ENCODE data around the gene CDH26. TPM values are rescaled to one million over a fixed set of nuclear protein-coding genes. Genes with fewer than 3 reads are reported as not detected.
A peak's percentile ranks its signal among the peaks of the same experiment; 100 is the strongest.

CDH26 gene
- polyA plus RNA-seq, 3 donors: 1.3 to 3.0 (median 2.0) TPM

- TF ChIP-seq, protein P1, sequence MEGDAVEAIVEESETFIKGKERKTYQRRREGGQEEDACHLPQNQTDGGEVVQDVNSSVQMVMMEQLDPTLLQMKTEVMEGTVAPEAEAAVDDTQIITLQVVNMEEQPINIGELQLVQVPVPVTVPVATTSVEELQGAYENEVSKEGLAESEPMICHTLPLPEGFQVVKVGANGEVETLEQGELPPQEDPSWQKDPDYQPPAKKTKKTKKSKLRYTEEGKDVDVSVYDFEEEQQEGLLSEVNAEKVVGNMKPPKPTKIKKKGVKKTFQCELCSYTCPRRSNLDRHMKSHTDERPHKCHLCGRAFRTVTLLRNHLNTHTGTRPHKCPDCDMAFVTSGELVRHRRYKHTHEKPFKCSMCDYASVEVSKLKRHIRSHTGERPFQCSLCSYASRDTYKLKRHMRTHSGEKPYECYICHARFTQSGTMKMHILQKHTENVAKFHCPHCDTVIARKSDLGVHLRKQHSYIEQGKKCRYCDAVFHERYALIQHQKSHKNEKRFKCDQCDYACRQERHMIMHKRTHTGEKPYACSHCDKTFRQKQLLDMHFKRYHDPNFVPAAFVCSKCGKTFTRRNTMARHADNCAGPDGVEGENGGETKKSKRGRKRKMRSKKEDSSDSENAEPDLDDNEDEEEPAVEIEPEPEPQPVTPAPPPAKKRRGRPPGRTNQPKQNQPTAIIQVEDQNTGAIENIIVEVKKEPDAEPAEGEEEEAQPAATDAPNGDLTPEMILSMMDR (IDR thresholded peaks at IDR 0.05): no peak
- H3K9me3 Mint-ChIP-seq: peaks cover 0 to 12% (median 4%) of the 10 kb centered on the region in 7 donors
Observed at GRCh38 chr20:59983076-59983475, 24.9 kb downstream of the CDH26 start.

GRCh38 chr20:59984541-59984940, 26.3 kb downstream of the CDH26 start:
- Histone ChIP-seq H3K4me2 (replicated peaks; ENCODE audit: extremely low read depth, low read length, poor library complexity, severe bottlenecking) (peak overlapping the region; percentile 40), H3K27ac (ENCODE audit: low read depth in 1 of 2, low read length in 2 of 2) (peak overlapping the region; percentile 57 to 84), H3K4me1 (ENCODE audit: control insufficient read depth in 1 of 2, insufficient read depth in 2 of 2, low read length in 2 of 2) (peaks cover 31 to 36% of the 10 kb centered on the region in 2 donors), H2AFZ (ENCODE audit: insufficient read depth, low read depth, low read length, poor library complexity, severe bottlenecking) (peak overlapping the region; percentile 86), H3K9ac (ENCODE audit: insufficient read depth, low read length, poor library complexity, severe bottlenecking) (peak overlapping the region; percentile 41), H3K9me3 (replicated peaks in 1 of 2; ENCODE audit: control insufficient read depth in 1 of 2, insufficient read depth in 1 of 2, low read length in 2 of 2) (no peaks in the 10 kb centered on the region), H3K36me3 (replicated peaks in 1 of 2; ENCODE audit: control insufficient read depth in 1 of 2, insufficient read depth in 2 of 2, low read length in 2 of 2) (no peaks in the 10 kb centered on the region), H4K20me1 (ENCODE audit: insufficient read depth, low read length) (no peaks in the 10 kb centered on the region), H3K4me3 (replicated peaks in 1 of 3; ENCODE audit: low read depth in 2 of 3, low read length in 3 of 3) (peak overlapping the region in 1 of 3 experiments; percentile 18), H3K79me2 (ENCODE audit: insufficient read depth, low read length) (no peaks in the 10 kb centered on the region), H3K27me3 (ENCODE audit: control insufficient read depth in 2 of 2, insufficient read depth in 2 of 2, low read length in 2 of 2) (no peaks in the 10 kb centered on the region)
- Mint-ChIP-seq H3K36me3 (peaks cover 9 to 13% of the 10 kb centered on the region in 2 donors), H3K27me3 (ENCODE audit: low read depth in 3 of 3) (peaks cover 0 to 2% (median 0%) of the 10 kb centered on the region in 3 donors), H3K9me3 (peaks cover 0 to 16% (median 4%) of the 10 kb centered on the region in 7 donors), H3K4me3 (no peak overlapping the region), H3K4me1 (peaks cover 35% of the 10 kb centered on the region), H3K27ac (peak overlapping the region; percentile 87 to 98 (median 94))
- intact Hi-C loops (cut with micrococcal nuclease): no loop called here
- DNase-seq: peak; percentile 34 to 74 (median 53)
- no CpG with 5 or more reads among the region's 4 CpGs for WGBS (ENCODE audit: insufficient coverage)
- TF ChIP-seq, protein P1 (IDR thresholded peaks at IDR 0.05): no peak

More at GRCh38 chr20:59983076-59983475, 24.9 kb downstream of the CDH26 start:
- no peak overlapping the region for H3K27ac ChIP-seq (ENCODE audit: low read depth in 1 of 2, low read length in 2 of 2)
- no CpG with 5 or more reads among the region's 9 CpGs for WGBS (ENCODE audit: insufficient coverage)
- H3K4me2 ChIP-seq (replicated peaks; ENCODE audit: extremely low read depth, low read length, poor library complexity, severe bottlenecking): no peak overlapping the region
- H3K9ac ChIP-seq (ENCODE audit: insufficient read depth, low read length, poor library complexity, severe bottlenecking): no peak overlapping the region
- Mint-ChIP-seq H3K4me1 (peaks cover 25% of the 10 kb centered on the region), H3K27ac (no peak overlapping the region), H3K27me3 (ENCODE audit: low read depth in 3 of 3) (peaks cover 0 to 2% (median 0%) of the 10 kb centered on the region in 3 donors), H3K36me3 (peaks cover 7 to 13% of the 10 kb centered on the region in 2 donors), H3K4me3 (no peak overlapping the region)
- H2AFZ ChIP-seq (ENCODE audit: insufficient read depth, low read depth, low read length, poor library complexity, severe bottlenecking): no peak overlapping the region
- no peaks in the 10 kb centered on the region for H3K79me2 ChIP-seq (ENCODE audit: insufficient read depth, low read length)
- intact Hi-C loops (cut with micrococcal nuclease): no loop called here
- H3K27me3 ChIP-seq (ENCODE audit: control insufficient read depth in 2 of 2, insufficient read depth in 2 of 2, low read length in 2 of 2): no peaks in the 10 kb centered on the region
- H4K20me1 ChIP-seq (ENCODE audit: insufficient read depth, low read length): no peaks in the 10 kb centered on the region
- no peaks in the 10 kb centered on the region for H3K36me3 ChIP-seq (replicated peaks in 1 of 2; ENCODE audit: control insufficient read depth in 1 of 2, insufficient read depth in 2 of 2, low read length in 2 of 2)
- peaks cover 22 to 26% of the 10 kb centered on the region in 2 donors for H3K4me1 ChIP-seq (ENCODE audit: control insufficient read depth in 1 of 2, insufficient read depth in 2 of 2, low read length in 2 of 2)
- H3K9me3 ChIP-seq (replicated peaks in 1 of 2; ENCODE audit: control insufficient read depth in 1 of 2, insufficient read depth in 1 of 2, low read length in 2 of 2): no peaks in the 10 kb centered on the region
- H3K4me3 ChIP-seq (replicated peaks in 1 of 3; ENCODE audit: low read depth in 2 of 3, low read length in 3 of 3): no peak overlapping the region
- DNase-seq: no peak
